Breast epithelium (tissue), 3 donors: Measurements from ENCODE around the gene PCNX1.
"Not testable (repeated sequence)": the region's sequence is repeated elsewhere in the genome, so short reads cannot be mapped to it uniquely, and the experiment has no call there.

Experiments used
- CTCF ChIP-seq, 3 donors: fragments of 450-650 bp; IDR thresholded peaks; one replicate each; pipeline ENCODE4 v1.5.1; 2016 to 2017; ENCODE audit warnings: antibody characterized with exemption in 3 of 3, mild to moderate bottlenecking in 3 of 3, moderate library complexity in 3 of 3
- POLR2A ChIP-seq: fragments of 450-650 bp; IDR thresholded peaks from one replicate; pipeline ENCODE4 v1.6.1; 2016; ENCODE audit warnings: antibody characterized with exemption, mild to moderate bottlenecking, moderate library complexity
- POLR2AphosphoS5 ChIP-seq, 3 donors: sonication (generic); formaldehyde crosslinking; IDR thresholded peaks; one replicate each; pipeline ENCODE4 v1.6.1; 2017; ENCODE audit warnings: antibody characterized with exemption in 3 of 3

GRCh38 chr14:70941637-70942341 lies 34.5 kb downstream of the PCNX1 start:
- TF ChIP-seq POLR2A; CTCF (IDR thresholded peaks at IDR 0.05); POLR2AphosphoS5 (IDR thresholded peaks at IDR 0.05): not testable (repeated sequence)
